ENCODE results near the gene SPG7.

DNA sequence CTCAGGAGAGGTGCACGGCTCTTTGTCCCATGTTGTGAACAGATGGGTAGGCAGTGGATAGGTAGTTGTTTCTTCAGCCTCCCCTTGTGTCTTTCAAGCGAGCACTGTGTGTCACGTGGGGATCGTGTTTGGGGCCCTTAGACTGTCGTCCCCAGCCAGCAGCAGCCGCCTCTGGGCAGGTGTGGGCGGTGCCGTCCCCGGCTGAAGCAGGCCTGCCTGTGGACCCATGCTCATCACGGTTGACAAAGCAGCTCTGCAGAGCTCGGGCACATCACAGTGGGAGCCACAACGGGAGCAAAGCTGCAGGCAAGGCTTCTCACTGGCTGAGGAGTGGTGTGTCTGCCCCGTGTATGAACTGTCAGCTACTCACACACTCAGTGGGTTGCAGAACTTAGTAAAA is 47.6 kb downstream of the SPG7 start:
- TF ChIP-seq, protein P1, sequence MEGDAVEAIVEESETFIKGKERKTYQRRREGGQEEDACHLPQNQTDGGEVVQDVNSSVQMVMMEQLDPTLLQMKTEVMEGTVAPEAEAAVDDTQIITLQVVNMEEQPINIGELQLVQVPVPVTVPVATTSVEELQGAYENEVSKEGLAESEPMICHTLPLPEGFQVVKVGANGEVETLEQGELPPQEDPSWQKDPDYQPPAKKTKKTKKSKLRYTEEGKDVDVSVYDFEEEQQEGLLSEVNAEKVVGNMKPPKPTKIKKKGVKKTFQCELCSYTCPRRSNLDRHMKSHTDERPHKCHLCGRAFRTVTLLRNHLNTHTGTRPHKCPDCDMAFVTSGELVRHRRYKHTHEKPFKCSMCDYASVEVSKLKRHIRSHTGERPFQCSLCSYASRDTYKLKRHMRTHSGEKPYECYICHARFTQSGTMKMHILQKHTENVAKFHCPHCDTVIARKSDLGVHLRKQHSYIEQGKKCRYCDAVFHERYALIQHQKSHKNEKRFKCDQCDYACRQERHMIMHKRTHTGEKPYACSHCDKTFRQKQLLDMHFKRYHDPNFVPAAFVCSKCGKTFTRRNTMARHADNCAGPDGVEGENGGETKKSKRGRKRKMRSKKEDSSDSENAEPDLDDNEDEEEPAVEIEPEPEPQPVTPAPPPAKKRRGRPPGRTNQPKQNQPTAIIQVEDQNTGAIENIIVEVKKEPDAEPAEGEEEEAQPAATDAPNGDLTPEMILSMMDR (IDR thresholded peaks at IDR 0.05; ENCODE audit: poor library complexity), result no peak
- TF ChIP-seq EZH2 (IDR thresholded peaks at IDR 0.05; ENCODE audit: borderline replicate concordance) (no peak), EZH2phosphoT487 (IDR thresholded peaks at IDR 0.05; ENCODE audit: low read depth, severe bottlenecking, unreplicated experiment) (no peak)

All from hepatocyte (in vitro differentiated cells).